Suprapubic skin (tissue), 4 donors: ENCODE measurements around the gene ZC3H8.

Experiments used
- CTCF ChIP-seq, 2 donors: fragments of 200-600 bp in 1 of 2; fragments of 450-650 bp in 1 of 2; sonication (generic) in 1 of 2; IDR thresholded peaks; one replicate each; pipeline ENCODE4 v1.5.1; 2016 to 2019; ENCODE audit warnings: antibody characterized with exemption in 2 of 2, mild to moderate bottlenecking in 1 of 2, moderate library complexity in 1 of 2
- POLR2A ChIP-seq, 2 donors: fragments of 450-650 bp; IDR thresholded peaks; one replicate each; pipeline ENCODE4 v1.6.1; 2017; ENCODE audit warnings: antibody characterized with exemption in 2 of 2, mild to moderate bottlenecking in 2 of 2, moderate library complexity in 2 of 2
- POLR2AphosphoS5 ChIP-seq, 3 donors: sonication (generic); formaldehyde crosslinking; IDR thresholded peaks; one replicate each; pipeline ENCODE4 v1.6.1; 2017; ENCODE audit warnings: antibody characterized with exemption in 3 of 3

- TF ChIP-seq POLR2AphosphoS5 (IDR thresholded peaks at IDR 0.05) (no peak), CTCF (IDR thresholded peaks at IDR 0.05) (no peak), POLR2A (IDR thresholded peaks at IDR 0.05) (no peak)
Measured at GRCh38 chr2:112194028-112194427, 60.8 kb downstream of the ZC3H8 start.
